Fibroblast of lung (primary cell): Measurements from ENCODE around the gene ABLIM3. TPM values are rescaled to one million over a fixed set of nuclear protein-coding genes. Genes with fewer than 3 reads are reported as not detected.

Source experiments
- DNase-seq, 2 donors: peaks; one replicate each; pipeline versions ENCODE4 v3.0.0 to v3.0.0-alpha.2; 2010; ENCODE audit warnings: low read depth in 2 of 2
- H2AFZ ChIP-seq: 2 replicates; pipeline ENCODE4 v1.5.1; 2012; ENCODE audit warnings: low read length, control low read depth, inconsistent platforms
- H3K27ac ChIP-seq: 2 replicates; pipeline ENCODE4 v1.5.1; 2011; ENCODE audit warnings: low read length, control low read depth; ENCODE audit not compliant: insufficient read depth
- H3K27me3 ChIP-seq: 2 replicates; pipeline ENCODE4 v1.5.1; 2011; ENCODE audit warnings: mild to moderate bottlenecking, low read length; ENCODE audit not compliant: control insufficient read depth, insufficient read depth
- H3K36me3 ChIP-seq: 2 replicates; pipeline ENCODE4 v1.5.1; 2011; ENCODE audit warnings: low read length; ENCODE audit not compliant: control insufficient read depth, insufficient read depth
- H3K4me1 ChIP-seq: 2 replicates; pipeline ENCODE4 v1.5.1; 2011; ENCODE audit warnings: low read length; ENCODE audit not compliant: control insufficient read depth, insufficient read depth; ENCODE audit errors: extremely low read depth
- H3K4me2 ChIP-seq: 2 replicates; pipeline ENCODE4 v1.5.1; 2011; ENCODE audit warnings: low read length, control low read depth; ENCODE audit not compliant: insufficient read depth; ENCODE audit errors: extremely low read depth
- H3K4me3 ChIP-seq, 4 experiments: fragments of 200-600 bp in 1 of 4; sonication (generic) in 1 of 4; replicated peaks in 1 of 4; 2 replicates each; pipeline ENCODE4 v1.5.1; 2011 to 2016; ENCODE audit warnings: low read length in 4 of 4, low read depth in 3 of 4, mild to moderate bottlenecking in 3 of 4, control low read depth in 2 of 4, inconsistent platforms in 1 of 4, mixed read lengths in 1 of 4; ENCODE audit not compliant: insufficient read depth in 1 of 4; ENCODE audit errors: control extremely low read depth in 1 of 4
- H3K79me2 ChIP-seq: 2 replicates; pipeline ENCODE4 v1.5.1; 2012; ENCODE audit warnings: mild to moderate bottlenecking, low read length, inconsistent platforms; ENCODE audit not compliant: control insufficient read depth, insufficient read depth
- H3K9ac ChIP-seq: 2 replicates; pipeline ENCODE4 v1.5.1; 2011; ENCODE audit warnings: mild to moderate bottlenecking, low read length, control low read depth; ENCODE audit not compliant: insufficient read depth
- H3K9me3 ChIP-seq: 2 replicates; pipeline ENCODE4 v1.5.1; 2012; ENCODE audit warnings: low read depth, low read length; ENCODE audit not compliant: control insufficient read depth, insufficient read depth
- H4K20me1 ChIP-seq: 2 replicates; pipeline ENCODE4 v1.5.1; 2011; ENCODE audit warnings: low read length; ENCODE audit not compliant: control insufficient read depth, insufficient read depth; ENCODE audit errors: extremely low read depth
- EZH2 ChIP-seq: IDR thresholded peaks from 2 replicates; pipeline ENCODE4 v1.5.1; 2012; ENCODE audit warnings: low read length, control low read depth, mild to moderate bottlenecking; ENCODE audit errors: missing control alignments
- polyA minus RNA-seq: library from RNA; depleted of rRNA, polyadenylated mRNA; stranded (reverse); fragments of >200 nt; gene quantifications from 2 replicates; pipeline ENCODE4 v1.2.3, GENCODE V29; 2011; ENCODE audit warnings: low replicate concordance
- polyA plus RNA-seq, 2 donors: library from polyadenylated mRNA; depleted of rRNA in 1 of 2; stranded (reverse) in 1 of 2; unstranded in 1 of 2; fragments of >200 nt; gene quantifications; 2 replicates each; pipeline ENCODE4 v1.2.1, GENCODE V29; 2011 to 2012; ENCODE audit warnings: missing spikeins in 1 of 2
- total RNA-seq: library from RNA; depleted of rRNA; stranded (reverse); fragments of >200 nt; gene quantifications from 2 replicates; pipeline ENCODE4 v1.2.1, GENCODE V29; 2014
- TF ChIP-seq, protein P1 (sequence below), 2 donors: IDR thresholded peaks in 1 of 2; conservative IDR thresholded peaks in 1 of 2; 1 replicate in 1 of 2; 2 replicates in 1 of 2; pipeline ENCODE4 v1.5.1; 2011 to 2012; ENCODE audit warnings: low read length in 2 of 2, control low read depth in 1 of 2, inconsistent platforms in 1 of 2, low read depth in 1 of 2, mild to moderate bottlenecking in 1 of 2

The ABLIM3 gene
- total RNA-seq (37.2 and 48.1 TPM in 2 replicates), polyA plus RNA-seq (49.9 and 67.8 TPM in 2 replicates), polyA minus RNA-seq (124 and 233 TPM in 2 replicates)
- polyA plus RNA-seq (2012): 56.3 and 70.6 TPM in 2 replicates

GRCh38 chr5:149141224-149141956 lies at the start of gene ABLIM3:
ABLIM3 (plus strand) TSS chr5:149141493; CDS start chr5:149142096, 603 bp downstream.
- peak within 1 kb of the TSS; percentile 88 for H3K27ac ChIP-seq
- H2AFZ ChIP-seq: peak within 1 kb of the TSS; percentile 62
- no peaks in the 10 kb centered on the region for H3K9me3 ChIP-seq
- H3K36me3 ChIP-seq: no peaks in the 10 kb centered on the region
- H3K4me3 ChIP-seq: peak within 1 kb of the TSS; percentile 50 to 99 (median 78)
- H4K20me1 ChIP-seq: no peaks in the 10 kb centered on the region
- peaks cover 42% of the 10 kb centered on the region for H3K79me2 ChIP-seq
- H3K27me3 ChIP-seq: no peaks in the 10 kb centered on the region
- peak within 1 kb of the TSS; percentile 73 for H3K4me2 ChIP-seq
- H3K4me1 ChIP-seq: peaks cover under 1% of the 10 kb centered on the region
- TF ChIP-seq EZH2: no peak
- TF ChIP-seq, protein P1, sequence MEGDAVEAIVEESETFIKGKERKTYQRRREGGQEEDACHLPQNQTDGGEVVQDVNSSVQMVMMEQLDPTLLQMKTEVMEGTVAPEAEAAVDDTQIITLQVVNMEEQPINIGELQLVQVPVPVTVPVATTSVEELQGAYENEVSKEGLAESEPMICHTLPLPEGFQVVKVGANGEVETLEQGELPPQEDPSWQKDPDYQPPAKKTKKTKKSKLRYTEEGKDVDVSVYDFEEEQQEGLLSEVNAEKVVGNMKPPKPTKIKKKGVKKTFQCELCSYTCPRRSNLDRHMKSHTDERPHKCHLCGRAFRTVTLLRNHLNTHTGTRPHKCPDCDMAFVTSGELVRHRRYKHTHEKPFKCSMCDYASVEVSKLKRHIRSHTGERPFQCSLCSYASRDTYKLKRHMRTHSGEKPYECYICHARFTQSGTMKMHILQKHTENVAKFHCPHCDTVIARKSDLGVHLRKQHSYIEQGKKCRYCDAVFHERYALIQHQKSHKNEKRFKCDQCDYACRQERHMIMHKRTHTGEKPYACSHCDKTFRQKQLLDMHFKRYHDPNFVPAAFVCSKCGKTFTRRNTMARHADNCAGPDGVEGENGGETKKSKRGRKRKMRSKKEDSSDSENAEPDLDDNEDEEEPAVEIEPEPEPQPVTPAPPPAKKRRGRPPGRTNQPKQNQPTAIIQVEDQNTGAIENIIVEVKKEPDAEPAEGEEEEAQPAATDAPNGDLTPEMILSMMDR (conservative IDR thresholded peaks at IDR 0.05 in 1 of 2, IDR thresholded peaks at IDR 0.05 in 1 of 2; ENCODE audit: low read depth in 1 of 2, low read length in 2 of 2): peak; percentile 56 to 76
- DNase-seq: peak in 1 of 2 donors; percentile 74
- peak within 1 kb of the TSS; percentile 89 for H3K9ac ChIP-seq

- Histone ChIP-seq H3K27me3 (no peaks in the 10 kb centered on the region), H3K4me3 (no peak overlapping the region), H4K20me1 (no peaks in the 10 kb centered on the region), H3K4me2 (no peak overlapping the region), H3K9me3 (no peaks in the 10 kb centered on the region), H3K36me3 (no peaks in the 10 kb centered on the region), H3K9ac (no peak overlapping the region), H3K79me2 (no peaks in the 10 kb centered on the region), H3K4me1 (no peaks in the 10 kb centered on the region), H2AFZ (no peak overlapping the region), H3K27ac (no peak overlapping the region)
- DNase-seq: no peak
- TF ChIP-seq, protein P1 (conservative IDR thresholded peaks at IDR 0.05 in 1 of 2, IDR thresholded peaks at IDR 0.05 in 1 of 2; ENCODE audit: low read depth in 1 of 2, low read length in 2 of 2): no peak
- TF ChIP-seq EZH2: no peak
Measured at GRCh38 chr5:149093625-149094024, 47.7 kb upstream of the ABLIM3 start.

DNA sequence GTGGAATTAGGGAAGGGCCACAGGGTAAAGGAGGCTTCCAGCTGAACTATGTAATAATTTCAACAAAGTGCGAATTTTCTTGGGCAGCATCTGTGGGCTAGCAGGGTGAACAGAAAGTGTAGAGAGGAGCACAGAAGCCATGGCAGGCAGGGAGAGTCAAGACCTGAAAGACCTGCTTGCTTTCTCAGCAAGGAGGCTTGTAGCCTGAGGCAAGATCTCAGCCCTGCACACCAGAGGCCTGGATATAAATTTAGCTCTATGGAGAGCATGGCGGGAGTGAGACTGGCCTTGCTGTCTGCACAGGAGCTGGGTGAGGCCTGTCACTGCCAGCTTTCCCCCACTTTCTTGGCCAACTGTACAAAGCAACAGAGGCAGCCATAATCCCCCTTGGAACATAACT lies 46.3 kb upstream of the ABLIM3 start:
- Histone ChIP-seq H3K79me2 (no peaks in the 10 kb centered on the region), H3K9me3 (no peaks in the 10 kb centered on the region), H2AFZ (no peak overlapping the region), H4K20me1 (no peaks in the 10 kb centered on the region), H3K9ac (no peak overlapping the region), H3K4me3 (no peak overlapping the region), H3K4me2 (no peak overlapping the region), H3K4me1 (no peaks in the 10 kb centered on the region), H3K36me3 (no peaks in the 10 kb centered on the region), H3K27ac (no peak overlapping the region), H3K27me3 (no peaks in the 10 kb centered on the region)
- TF ChIP-seq, protein P1 (conservative IDR thresholded peaks at IDR 0.05 in 1 of 2, IDR thresholded peaks at IDR 0.05 in 1 of 2; ENCODE audit: low read depth in 1 of 2, low read length in 2 of 2): no peak
- no peak for TF ChIP-seq EZH2
- no peak for DNase-seq
